ENCODE data around the gene KIT.
A peak's percentile ranks its signal among the peaks of the same experiment; 100 is the strongest.

Gene KIT

GRCh38 chr4:54651050-54651449 is 6.7 kb upstream of the KIT start:
- DNase-seq (ENCODE audit: extremely low read depth, low read depth) = no peak
- no peak overlapping the region for H3K4me3 ChIP-seq (replicated peaks; ENCODE audit: low read depth, low read length)
- TF ChIP-seq CTCF (IDR thresholded peaks at IDR 0.05; ENCODE audit: low read depth, low read length, missing control alignments) = no peak

- H3K4me3 ChIP-seq (replicated peaks; ENCODE audit: low read depth, low read length) = no peak overlapping the region
- no peak for TF ChIP-seq CTCF (IDR thresholded peaks at IDR 0.05; ENCODE audit: low read depth, low read length, missing control alignments)
- no peak for DNase-seq (ENCODE audit: extremely low read depth, low read depth)
Observed at GRCh38 chr4:54654753-54655152, 3.0 kb upstream of the KIT start.

GRCh38 chr4:54657185-54657550 is 589 bp upstream of the KIT start:
- no peak for DNase-seq (ENCODE audit: extremely low read depth, low read depth)
- TF ChIP-seq CTCF (IDR thresholded peaks at IDR 0.05; ENCODE audit: low read depth, low read length, missing control alignments) = no peak

GRCh38 chr4:54658252-54659093 is 716 bp downstream of the KIT start:
- TF ChIP-seq CTCF (IDR thresholded peaks at IDR 0.05; ENCODE audit: low read depth, low read length, missing control alignments) = peak; percentile 14
- H3K4me3 ChIP-seq (replicated peaks; ENCODE audit: low read depth, low read length) = peak overlapping the region; percentile 46
- no peak for DNase-seq (ENCODE audit: extremely low read depth, low read depth)

More at GRCh38 chr4:54657185-54657550, 589 bp upstream of the KIT start:
- 0 out of 2 replicates have a peak overlapping the region, but pooled peaks have one; percentile 46 for H3K4me3 ChIP-seq (replicated peaks; ENCODE audit: low read depth, low read length)

GRCh38 chr4:54659313-54659712 is 1.6 kb downstream of the KIT start:
- peak overlapping the region; percentile 46 for H3K4me3 ChIP-seq (replicated peaks; ENCODE audit: low read depth, low read length)
- no peak for TF ChIP-seq CTCF (IDR thresholded peaks at IDR 0.05; ENCODE audit: low read depth, low read length, missing control alignments)

GRCh38 chr4:54659749-54660535 is 2.2 kb downstream of the KIT start:
- no peak for DNase-seq (ENCODE audit: extremely low read depth, low read depth)
- no peak overlapping the region for H3K4me3 ChIP-seq (replicated peaks; ENCODE audit: low read depth, low read length)
- no peak for TF ChIP-seq CTCF (IDR thresholded peaks at IDR 0.05; ENCODE audit: low read depth, low read length, missing control alignments)

More at GRCh38 chr4:54659313-54659712, 1.6 kb downstream of the KIT start:
- no peak for DNase-seq (ENCODE audit: extremely low read depth, low read depth)

Data from HFF-Myc (cell line).